ENCODE data around the gene UBE2J2. TPM values are rescaled to one million over a fixed set of nuclear protein-coding genes. Genes with fewer than 3 reads are reported as not detected.

Gene UBE2J2
- total and polyA plus RNA-seq, 2 donors (not counting 3 experiments of a cell fraction or from before 2014, with no cell fraction given): 60.7 to 80.7 TPM

DNA sequence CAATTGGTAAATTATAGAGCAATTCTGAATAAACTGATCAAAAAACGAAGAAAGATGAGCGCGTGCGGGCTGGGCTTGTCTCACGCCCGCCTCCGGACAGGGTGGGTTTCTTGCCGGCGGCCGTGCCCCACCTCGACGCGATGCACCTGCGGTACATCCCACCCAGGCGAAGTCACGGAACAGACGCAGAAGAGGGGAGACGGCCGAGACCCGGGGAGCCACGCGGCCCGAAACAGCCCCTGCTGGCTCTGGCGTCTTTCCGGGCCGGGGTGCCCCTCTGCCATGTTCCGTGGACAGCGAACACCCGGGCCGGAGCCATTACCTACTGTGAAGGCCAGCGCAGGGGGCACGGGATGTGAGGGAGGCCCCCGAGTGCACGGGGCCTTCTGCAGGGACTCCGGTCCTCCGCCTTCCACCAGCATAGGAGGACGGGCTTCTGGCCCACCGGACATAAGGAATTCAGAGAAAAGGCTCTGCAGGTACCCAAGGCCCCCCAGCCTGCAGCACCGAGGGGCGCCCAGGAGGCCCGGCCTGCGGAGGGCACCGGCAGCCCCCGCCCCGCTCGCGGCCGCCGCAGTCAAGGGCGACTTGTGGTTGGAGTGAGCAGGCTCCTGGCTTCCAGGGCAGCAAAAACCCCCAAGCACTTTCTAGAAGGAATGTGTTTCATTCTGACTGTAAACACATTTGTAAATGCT is 19.5 kb downstream of the UBE2J2 start:
- Histone ChIP-seq H3K9ac (replicated peaks; ENCODE audit: extremely low read depth, insufficient read depth, low read length) (no peak overlapping the region), H3K27me3 (ENCODE audit: control insufficient read depth in 2 of 2, insufficient read depth in 2 of 2, low read length in 2 of 2) (no peaks in the 10 kb centered on the region), H2AFZ (ENCODE audit: low read depth, low read length) (no peak overlapping the region), H3K9me3 (replicated peaks; ENCODE audit: control insufficient read depth, insufficient read depth, low read length) (no peaks in the 10 kb centered on the region), H4K20me1 (replicated peaks; ENCODE audit: control insufficient read depth, extremely low read depth, insufficient read depth, low read length) (no peaks in the 10 kb centered on the region), H3K4me3 (replicated peaks in 1 of 3; ENCODE audit: insufficient read depth in 1 of 3, low read depth in 1 of 3, low read length in 3 of 3) (no peak overlapping the region), H3K79me2 (ENCODE audit: control insufficient read depth, insufficient read depth, low read length) (no peaks in the 10 kb centered on the region), H3K36me3 (ENCODE audit: control insufficient read depth in 2 of 2, extremely low read depth in 1 of 2, insufficient read depth in 2 of 2, low read length in 2 of 2) (peaks cover 0 to 21% of the 10 kb centered on the region in 2 experiments), H3K4me2 (ENCODE audit: insufficient read depth, low read length) (no peak overlapping the region), H3K9me1 (replicated peaks; ENCODE audit: control insufficient read depth, extremely low read depth, insufficient read depth, low read length) (no peaks in the 10 kb centered on the region), H3K4me1 (ENCODE audit: control insufficient read depth, extremely low read depth, insufficient read depth, low read length) (no peaks in the 10 kb centered on the region), H3K27ac (ENCODE audit: insufficient read depth, low read depth, low read length) (no peak overlapping the region)
- dilution Hi-C loops (cut with MboI; ENCODE audit: extremely low pct_ligation_motif_present, low sequenced_read_pairs) (no loop called here), intact Hi-C loops (cut with micrococcal nuclease) (no loop called here)
- DNase-seq (ENCODE audit: low read depth, low spot score): no peak
- ChIA-PET POLR2A (no interaction called here), CTCF (no interaction called here)
- TF ChIP-seq EZH2 (IDR thresholded peaks at IDR 0.05; ENCODE audit: borderline replicate concordance, low read depth, low read length, severe bottlenecking) (no peak), JUN (IDR thresholded peaks at IDR 0.05; ENCODE audit: borderline replicate concordance, insufficient read depth, insufficient read length, low read depth) (no peak), POLR2AphosphoS5 (IDR thresholded peaks at IDR 0.05; ENCODE audit: insufficient read depth, low read depth, low read length) (no peak), FOS (IDR thresholded peaks at IDR 0.05; ENCODE audit: borderline replicate concordance, insufficient read depth, low read length) (no peak), MYC (IDR thresholded peaks at IDR 0.05; ENCODE audit: low read depth, low read length) (no peak), POLR2A (IDR thresholded peaks at IDR 0.05; ENCODE audit: low read depth, low read length) (no peak), GATA2 (IDR thresholded peaks at IDR 0.05; ENCODE audit: insufficient read depth, insufficient read length, low read depth, low read length) (no peak)
- TF ChIP-seq, protein P1, sequence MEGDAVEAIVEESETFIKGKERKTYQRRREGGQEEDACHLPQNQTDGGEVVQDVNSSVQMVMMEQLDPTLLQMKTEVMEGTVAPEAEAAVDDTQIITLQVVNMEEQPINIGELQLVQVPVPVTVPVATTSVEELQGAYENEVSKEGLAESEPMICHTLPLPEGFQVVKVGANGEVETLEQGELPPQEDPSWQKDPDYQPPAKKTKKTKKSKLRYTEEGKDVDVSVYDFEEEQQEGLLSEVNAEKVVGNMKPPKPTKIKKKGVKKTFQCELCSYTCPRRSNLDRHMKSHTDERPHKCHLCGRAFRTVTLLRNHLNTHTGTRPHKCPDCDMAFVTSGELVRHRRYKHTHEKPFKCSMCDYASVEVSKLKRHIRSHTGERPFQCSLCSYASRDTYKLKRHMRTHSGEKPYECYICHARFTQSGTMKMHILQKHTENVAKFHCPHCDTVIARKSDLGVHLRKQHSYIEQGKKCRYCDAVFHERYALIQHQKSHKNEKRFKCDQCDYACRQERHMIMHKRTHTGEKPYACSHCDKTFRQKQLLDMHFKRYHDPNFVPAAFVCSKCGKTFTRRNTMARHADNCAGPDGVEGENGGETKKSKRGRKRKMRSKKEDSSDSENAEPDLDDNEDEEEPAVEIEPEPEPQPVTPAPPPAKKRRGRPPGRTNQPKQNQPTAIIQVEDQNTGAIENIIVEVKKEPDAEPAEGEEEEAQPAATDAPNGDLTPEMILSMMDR (IDR thresholded peaks at IDR 0.05; ENCODE audit: extremely low read depth in 1 of 2, insufficient read depth in 1 of 2, low read depth in 1 of 2, low read length in 2 of 2): no peak
- TF ChIP-seq, protein P2, sequence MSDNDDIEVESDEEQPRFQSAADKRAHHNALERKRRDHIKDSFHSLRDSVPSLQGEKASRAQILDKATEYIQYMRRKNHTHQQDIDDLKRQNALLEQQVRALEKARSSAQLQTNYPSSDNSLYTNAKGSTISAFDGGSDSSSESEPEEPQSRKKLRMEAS (IDR thresholded peaks at IDR 0.05; ENCODE audit: insufficient read depth, insufficient read length): no peak
- no peak for FAIRE-seq
- BruUV-seq (replicated peaks): no TSS peak
